Mesenteric fat pad (tissue), 1 donor: Measurements from ENCODE around the gene KCNQ4. TPM values are rescaled to one million over a fixed set of nuclear protein-coding genes. Genes with fewer than 3 reads are reported as not detected.

ENCODE experiments used
- DNase-seq: peaks from one replicate; pipeline ENCODE4 v3.0.0-alpha.2; 2020; ENCODE audit warnings: low spot score
- long read RNA-seq: library from polyadenylated mRNA; unstranded; transcript quantifications from one replicate; pipeline ENCODE4 v2.0.0, GENCODE V29; 2020
- total RNA-seq: library from RNA; stranded (reverse); fragmentation: NEBNext Ultra II Directional; extraction: Animal tissue kit (Norgen Biotek cat#: 25700); gene quantifications from one replicate; pipeline ENCODE4 v1.2.1, GENCODE V29; 2021
- donor health status: DM: yes; HTN: yes; CAD: no.

KCNQ4 gene
- total RNA-seq: 1.4 TPM
- long read RNA-seq, partial matches to known transcripts: 4 of 4 reads
- long read RNA-seq, other reads (novel, unspliced or antisense): 0 of 4 reads

GRCh38 chr1:40783001-40783905, at the start of gene KCNQ4:
KCNQ4 (plus strand) TSS chr1:40783787; CDS start chr1:40784094, 307 bp downstream.
- DNase-seq: no peak

GRCh38 chr1:40734882-40735628, 48.5 kb upstream of the KCNQ4 start:
- no peak for DNase-seq

GRCh38 chr1:40736085-40736531, 47.5 kb upstream of the KCNQ4 start:
- DNase-seq: no peak

- DNase-seq: no peak
Measured at GRCh38 chr1:40738831-40739230, 44.8 kb upstream of the KCNQ4 start.

- no peak for DNase-seq
Measured at GRCh38 chr1:40739455-40740008, 44.1 kb upstream of the KCNQ4 start.

- DNase-seq: no peak
Measured at GRCh38 chr1:40740039-40740996, 43.3 kb upstream of the KCNQ4 start.

GRCh38 chr1:40740997-40741736, 42.4 kb upstream of the KCNQ4 start:
- no peak for DNase-seq

- no peak for DNase-seq
Measured at GRCh38 chr1:40742363-40743061, 41.1 kb upstream of the KCNQ4 start.

- no peak for DNase-seq
Measured at GRCh38 chr1:40743452-40743851, 40.1 kb upstream of the KCNQ4 start.

GRCh38 chr1:40743860-40744259, 39.7 kb upstream of the KCNQ4 start:
- no peak for DNase-seq

- DNase-seq: no peak
Measured at GRCh38 chr1:40745176-40745575, 38.4 kb upstream of the KCNQ4 start.

GRCh38 chr1:40746344-40747090, 37.1 kb upstream of the KCNQ4 start:
- no peak for DNase-seq

GRCh38 chr1:40748841-40749718, 34.5 kb upstream of the KCNQ4 start:
- DNase-seq: no peak

- no peak for DNase-seq
Measured at GRCh38 chr1:40749817-40750216, 33.8 kb upstream of the KCNQ4 start.

- no peak for DNase-seq
Measured at GRCh38 chr1:40750451-40750908, 33.1 kb upstream of the KCNQ4 start.

- no peak for DNase-seq
Measured at GRCh38 chr1:40751802-40752201, 31.8 kb upstream of the KCNQ4 start.

GRCh38 chr1:40753142-40753882, 30.3 kb upstream of the KCNQ4 start:
- DNase-seq: no peak
